ENCODE results near the gene ERC1.
"Not testable (repeated sequence)": the region's sequence is repeated elsewhere in the genome, so short reads cannot be mapped to it uniquely, and the experiment has no call there.

ERC1 gene

GRCh38 chr12:1297639-1298175 lies 306.7 kb downstream of the ERC1 start:
- DNase-seq: no peak

DNA sequence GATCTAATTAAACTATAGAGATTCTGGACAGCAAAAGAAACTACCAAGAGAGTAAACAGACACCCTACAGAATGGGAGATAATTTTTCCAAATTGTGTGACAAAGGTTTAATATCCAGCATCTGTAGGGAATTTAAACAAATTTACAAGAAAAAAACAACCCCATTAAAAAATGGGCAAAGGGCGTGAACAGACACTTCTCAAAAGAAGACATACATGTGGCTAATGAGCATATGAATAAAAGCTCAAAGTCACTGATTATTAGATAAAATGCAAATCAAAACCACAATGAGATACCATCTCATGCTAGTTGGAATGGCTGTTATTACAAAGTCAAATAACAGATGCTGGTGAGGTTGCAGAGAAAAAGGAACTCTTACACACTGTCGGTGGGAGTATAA lies 309.4 kb downstream of the ERC1 start:
- no peak for DNase-seq

- DNase-seq: no peak
These were observed 311.3 kb downstream of the ERC1 start for GRCh38 chr12:1302201-1302870.

DNA sequence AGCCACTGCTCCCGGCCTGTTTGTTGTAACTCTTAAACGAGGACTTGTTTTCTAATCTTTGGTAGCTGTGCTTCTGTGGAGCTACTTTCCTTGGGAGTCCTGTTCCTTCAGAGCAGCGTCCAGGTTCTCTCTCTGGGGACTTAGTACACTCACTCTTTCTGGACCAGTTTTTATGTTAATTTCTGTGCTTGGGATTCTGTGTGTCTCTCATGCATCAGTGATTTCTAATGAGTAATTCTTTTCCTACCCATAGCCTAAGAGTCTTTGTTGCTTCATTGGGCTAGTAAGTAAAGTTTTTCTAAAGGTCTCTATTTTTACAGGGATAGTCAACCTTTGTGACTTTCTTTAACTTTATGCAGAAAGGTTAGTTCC lies 314.0 kb downstream of the ERC1 start:
- no peak for DNase-seq

DNA sequence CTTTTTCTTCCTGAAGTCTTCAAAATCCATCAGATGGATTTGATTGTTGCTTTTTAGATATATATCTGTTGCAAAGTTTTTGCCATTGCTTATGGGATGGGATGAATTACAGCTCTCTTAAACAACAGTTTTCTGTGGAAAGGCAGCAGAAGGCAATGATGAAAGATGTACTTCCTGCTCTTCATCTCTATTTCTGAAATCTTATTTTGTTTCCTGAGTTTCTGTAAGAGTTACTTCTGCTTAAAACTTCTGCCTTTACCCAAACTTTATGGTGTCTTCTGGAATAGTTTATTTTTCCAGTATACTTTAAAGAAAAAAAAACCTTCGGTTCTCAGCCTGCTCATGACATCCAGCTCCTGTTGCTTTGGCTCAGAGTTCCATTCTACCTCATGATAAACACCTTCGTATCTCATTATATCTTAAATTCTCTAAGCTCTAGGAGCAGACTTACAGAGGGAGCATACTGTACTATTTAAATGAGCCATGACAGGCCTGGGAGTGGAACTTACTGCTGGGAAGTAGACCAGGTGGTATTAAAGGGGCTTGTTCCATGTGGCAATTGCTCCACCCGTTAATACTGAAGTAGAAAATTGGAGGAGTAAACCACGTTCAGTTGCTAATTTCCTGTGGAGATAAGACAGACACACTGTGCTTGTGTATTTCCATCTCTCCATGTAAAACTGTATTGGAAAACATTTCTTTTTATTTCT lies 314.9 kb downstream of the ERC1 start:
- DNase-seq: peak; percentile 56

DNA sequence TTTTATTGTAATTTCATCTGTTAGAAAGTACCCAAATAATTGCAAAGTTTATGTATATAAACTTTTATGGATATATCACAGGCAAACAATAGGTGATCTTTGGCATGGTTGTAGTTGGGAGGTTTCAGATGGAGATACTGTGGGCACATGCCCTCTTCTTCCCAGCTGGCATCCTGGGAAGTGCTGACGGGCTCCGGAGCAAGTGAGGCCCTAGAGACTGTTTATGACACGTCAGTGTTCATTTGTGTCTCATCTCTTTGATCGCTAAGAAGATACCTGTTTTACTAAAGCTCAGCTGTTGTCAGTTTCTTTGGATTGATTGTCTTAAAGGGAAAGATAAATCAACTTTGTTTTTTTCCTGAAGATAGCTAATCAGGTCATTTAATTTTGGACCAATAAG lies 315.8 kb downstream of the ERC1 start:
- no peak for DNase-seq

DNA sequence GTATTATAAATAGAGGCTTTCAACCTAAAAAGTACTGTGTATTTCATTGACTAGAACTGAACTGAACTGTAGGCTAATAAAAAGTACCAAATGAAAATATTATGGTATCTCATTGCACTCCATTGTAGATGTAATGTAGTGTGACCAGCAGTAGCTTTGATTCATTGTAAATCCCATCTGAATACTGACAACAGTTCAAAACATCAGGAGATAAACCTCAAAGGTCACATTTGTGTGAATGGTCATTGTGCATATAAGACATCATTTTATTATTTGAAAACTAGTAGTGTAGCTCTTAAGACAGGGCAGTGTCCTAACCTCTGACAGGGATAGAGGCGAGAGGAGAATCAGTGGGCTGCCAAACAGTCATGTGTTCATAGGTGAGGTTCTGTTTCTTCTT lies 316.8 kb downstream of the ERC1 start:
- no peak for DNase-seq

- no peak for DNase-seq
These were observed 318.6 kb downstream of the ERC1 start for GRCh38 chr12:1309613-1310012.

DNA sequence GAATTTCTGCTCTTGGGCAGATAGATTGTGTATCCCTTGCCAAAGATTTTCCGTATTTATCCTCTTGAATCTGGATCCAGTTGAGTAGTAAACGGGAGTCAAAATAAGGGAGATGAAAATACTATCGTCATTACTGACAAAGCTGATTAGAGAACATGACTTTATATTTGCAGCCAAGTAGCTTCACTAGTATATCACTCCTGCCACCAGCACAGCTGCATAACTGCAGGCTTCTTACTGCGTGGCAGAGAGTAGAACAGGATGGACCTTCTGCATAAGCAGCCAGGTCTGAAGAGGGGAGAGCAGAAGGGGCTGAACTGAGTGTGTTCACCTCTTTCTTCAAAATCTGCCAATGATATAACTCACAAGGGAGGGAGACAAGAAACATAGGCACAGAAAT lies 319.6 kb downstream of the ERC1 start:
- DNase-seq: no peak

DNA sequence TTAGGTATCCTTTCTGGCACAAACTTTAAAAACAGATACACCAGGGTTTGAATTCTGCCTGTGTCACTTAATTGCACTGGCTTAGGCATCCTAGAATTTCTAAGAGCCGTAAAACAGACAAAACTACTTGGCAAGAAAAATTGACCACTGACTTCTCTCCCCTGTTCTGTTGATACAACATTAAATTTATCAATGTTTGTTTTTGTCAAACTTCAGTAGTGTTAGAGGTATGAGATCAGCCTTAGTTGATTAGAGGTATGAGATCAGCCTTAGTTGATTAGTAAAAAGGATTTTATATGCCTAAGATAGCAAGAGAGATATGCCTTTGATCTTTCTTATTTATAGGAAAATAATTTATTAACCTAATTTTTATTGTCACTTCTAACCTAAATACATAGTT lies 320.1 kb downstream of the ERC1 start:
- DNase-seq: no peak

DNA sequence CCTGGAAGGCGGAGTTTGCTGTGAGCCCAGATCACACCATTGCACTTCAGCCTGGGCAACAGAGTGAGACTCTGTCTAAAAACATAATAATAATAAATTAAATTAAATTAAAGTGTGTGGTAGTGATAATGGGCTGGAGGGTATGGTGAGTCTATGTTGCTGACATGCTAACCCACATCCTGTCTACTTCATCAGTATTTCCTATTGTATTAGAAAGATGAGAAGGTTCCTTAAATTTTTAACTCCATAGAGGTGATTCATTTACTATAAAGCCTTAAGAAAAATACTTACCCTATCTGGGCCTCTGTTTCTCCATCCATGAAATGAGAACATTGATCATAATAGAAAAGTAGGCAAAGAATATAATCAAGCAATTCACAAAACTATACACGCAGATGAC lies 322.9 kb downstream of the ERC1 start:
- DNase-seq: no peak

DNA sequence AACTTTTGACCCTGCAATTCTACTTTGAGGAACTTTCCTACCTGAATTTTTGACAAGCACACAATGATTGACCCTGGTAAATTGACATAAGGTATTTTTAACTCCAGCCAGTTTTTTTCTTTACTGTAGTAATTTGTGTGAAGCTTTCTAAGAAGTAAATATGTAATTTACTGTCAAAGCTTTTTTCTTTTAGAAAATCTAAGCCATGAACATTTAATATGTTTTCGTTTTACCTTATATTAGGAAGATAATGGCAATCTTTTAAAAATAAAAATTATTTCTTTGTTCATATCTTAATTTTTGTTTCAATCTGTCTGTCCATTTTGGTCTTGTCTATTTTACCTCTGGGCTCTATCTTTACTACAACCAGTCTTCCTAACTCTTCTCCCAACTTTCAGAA lies 323.5 kb downstream of the ERC1 start:
- no peak for DNase-seq

GRCh38 chr12:1316991-1317390 lies 326.0 kb downstream of the ERC1 start:
- DNase-seq: not testable (repeated sequence)

DNA sequence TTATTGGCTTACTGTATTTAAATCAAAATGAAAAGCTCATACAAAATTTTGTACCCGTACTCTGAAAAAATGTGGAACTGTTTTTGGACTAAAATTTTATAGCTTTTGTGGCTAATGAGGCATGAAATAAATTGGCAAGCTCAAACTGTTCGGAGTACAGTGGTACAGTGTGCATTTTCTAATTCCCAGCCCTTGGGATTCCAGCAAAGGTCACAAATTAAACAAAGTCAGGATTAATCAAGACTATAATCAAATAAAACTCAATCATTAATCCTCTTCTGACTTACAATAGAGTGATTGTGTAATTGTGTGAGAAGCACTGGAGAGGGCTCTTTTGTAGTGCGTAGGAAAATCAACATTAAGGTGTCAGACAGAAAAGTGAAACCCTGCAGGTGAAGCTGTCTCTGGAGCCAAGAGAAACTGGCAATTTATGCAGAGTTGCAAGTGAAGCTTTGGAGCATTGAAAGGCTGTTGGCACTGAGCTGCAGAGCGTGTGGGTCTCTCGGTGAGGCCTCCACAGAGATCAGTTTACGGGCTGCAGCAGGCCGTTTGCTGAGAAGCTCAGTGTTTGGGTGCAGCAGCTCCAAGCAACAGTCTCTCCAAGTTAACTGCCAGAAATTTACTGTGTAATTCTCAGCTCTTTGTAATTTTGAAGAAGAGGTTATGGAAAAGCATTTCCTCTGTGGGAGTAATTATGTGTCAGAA lies 327.5 kb downstream of the ERC1 start:
- no peak for DNase-seq

- peak; percentile 22 for DNase-seq
These were observed 328.2 kb downstream of the ERC1 start for GRCh38 chr12:1319212-1319611.

GRCh38 chr12:1320021-1320420 lies 329.0 kb downstream of the ERC1 start:
- DNase-seq: no peak

DNA sequence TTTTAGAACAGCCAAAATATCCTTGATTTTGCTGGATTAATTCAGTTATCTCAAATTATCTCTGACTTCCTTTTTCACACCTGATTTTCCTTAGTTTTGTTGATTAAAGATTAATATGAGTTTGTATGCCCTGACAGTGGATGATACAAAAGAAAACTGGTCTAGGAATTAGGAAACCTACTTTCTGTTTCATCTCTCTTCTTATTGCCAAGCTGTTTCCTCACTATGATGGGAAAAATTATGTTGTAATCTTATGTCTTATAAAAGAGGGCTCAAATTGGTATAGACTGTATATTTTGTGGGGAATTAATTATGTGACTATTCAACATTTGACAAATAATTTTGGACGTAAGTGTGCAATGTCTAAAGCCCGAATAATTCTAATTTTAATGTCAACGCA lies 331.8 kb downstream of the ERC1 start:
- DNase-seq: peak; percentile 26

GRCh38 chr12:1324099-1324498 lies 333.1 kb downstream of the ERC1 start:
- no peak for DNase-seq

DNA sequence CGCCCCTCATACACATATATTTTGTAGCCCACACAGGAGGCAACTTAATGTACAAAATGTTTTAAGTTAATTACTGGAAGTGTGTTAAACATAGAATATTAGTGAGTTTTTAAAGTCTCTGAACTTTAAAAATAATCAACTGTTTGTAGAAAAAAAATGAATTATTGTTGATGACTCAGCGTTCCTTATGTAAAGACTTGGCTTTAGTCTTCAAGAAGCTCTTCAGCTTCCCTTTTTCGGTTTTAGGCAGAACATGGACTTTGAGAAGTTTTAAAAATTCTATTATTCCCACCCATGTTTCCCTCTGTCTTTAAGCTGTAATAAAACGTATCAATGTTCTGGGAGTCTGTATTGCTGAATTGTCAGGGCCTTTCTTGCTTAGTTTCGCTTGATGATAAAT lies 333.9 kb downstream of the ERC1 start:
- DNase-seq: peak; percentile 59

- DNase-seq: no peak
These were observed 334.6 kb downstream of the ERC1 start for GRCh38 chr12:1325666-1326065.

DNA sequence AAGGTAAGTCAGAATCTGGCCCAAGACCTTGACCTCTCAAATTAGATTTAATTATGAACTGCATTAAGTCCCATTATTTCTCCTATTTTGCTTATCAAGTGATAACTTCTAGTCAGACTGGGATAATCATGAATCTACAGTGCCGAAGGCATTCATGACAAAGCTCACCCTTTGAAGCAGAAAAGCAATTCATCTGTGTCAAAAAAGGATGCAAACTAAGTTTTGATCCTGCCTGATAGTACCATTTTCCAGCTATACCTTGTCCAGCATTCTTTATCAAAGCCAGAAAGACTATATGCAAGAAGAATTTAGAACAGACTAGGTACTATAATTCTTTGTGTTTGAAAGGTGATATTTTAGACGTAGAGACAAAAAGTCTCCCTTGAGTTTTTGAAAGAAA lies 335.2 kb downstream of the ERC1 start:
- DNase-seq: no peak

- peak; percentile 92 for DNase-seq
These were observed 337.4 kb downstream of the ERC1 start for GRCh38 chr12:1328391-1328790.

- DNase-seq: no peak
These were observed 338.9 kb downstream of the ERC1 start for GRCh38 chr12:1329784-1330476.

- no peak for DNase-seq
These were observed 339.4 kb downstream of the ERC1 start for GRCh38 chr12:1330477-1330827.

Measured in MV-4-11 (cell line).